Spleen (tissue), 11 donors: ENCODE measurements around the gene INPP5B. TPM values are rescaled to one million over a fixed set of nuclear protein-coding genes. Genes with fewer than 3 reads are reported as not detected.
"Not testable (repeated sequence)": the region's sequence is repeated elsewhere in the genome, so short reads cannot be mapped to it uniquely, and the experiment has no call there.

Experiments used
- DNase-seq: peaks from one replicate; pipeline ENCODE4 v3.0.0-alpha.2; 2020
- H3K27ac ChIP-seq, 8 donors: fragments of 200-600 bp; sonication (generic) in 7 of 8; 1 replicate in 4 of 8; 2 replicates in 4 of 8; pipeline versions ENCODE4 v1.5.0 to v1.8.0; 2016 to 2021; ENCODE audit warnings: inconsistent platforms in 4 of 8, mild to moderate bottlenecking in 4 of 8, moderate library complexity in 1 of 8
- H3K27me3 ChIP-seq, 7 donors: fragments of 200-600 bp; sonication (generic) in 6 of 7; replicated peaks in 1 of 7; 1 replicate in 4 of 7; 2 replicates in 3 of 7; pipeline versions ENCODE4 v1.5.0 to v1.8.0; 2016 to 2021; ENCODE audit warnings: inconsistent platforms in 3 of 7, mild to moderate bottlenecking in 1 of 7
- H3K36me3 ChIP-seq, 6 donors: fragments of 200-600 bp; sonication (generic) in 5 of 6; 1 replicate in 4 of 6; 2 replicates in 2 of 6; pipeline versions ENCODE4 v1.5.0 to v1.8.0; 2016 to 2021; ENCODE audit warnings: inconsistent platforms in 2 of 6
- H3K4me1 ChIP-seq, 6 donors: fragments of 200-600 bp; sonication (generic) in 5 of 6; 1 replicate in 3 of 6; 2 replicates in 3 of 6; pipeline versions ENCODE4 v1.5.0 to v1.8.0; 2016 to 2021; ENCODE audit warnings: inconsistent platforms in 3 of 6
- H3K4me3 ChIP-seq, 8 donors: fragments of 200-600 bp; sonication (generic) in 7 of 8; 1 replicate in 4 of 8; 2 replicates in 4 of 8; pipeline versions ENCODE4 v1.5.0 to v1.8.0; 2016 to 2021; ENCODE audit warnings: inconsistent platforms in 4 of 8, mild to moderate bottlenecking in 4 of 8, moderate library complexity in 2 of 8
- H3K9me3 ChIP-seq, 8 donors: fragments of 200-600 bp; sonication (generic) in 7 of 8; 1 replicate in 4 of 8; 2 replicates in 4 of 8; pipeline versions ENCODE4 v1.5.0 to v1.8.0; 2016 to 2021; ENCODE audit warnings: inconsistent platforms in 4 of 8
- POLR2A ChIP-seq, 3 donors: fragments of 450-650 bp; IDR thresholded peaks; one replicate each; pipeline ENCODE4 v1.5.1; 2017; ENCODE audit warnings: antibody characterized with exemption in 3 of 3, mild to moderate bottlenecking in 1 of 3
- POLR2AphosphoS5 ChIP-seq, 3 donors: sonication (generic); formaldehyde crosslinking; IDR thresholded peaks; one replicate each; pipeline ENCODE4 v1.5.1; 2017; ENCODE audit warnings: antibody characterized with exemption in 3 of 3
- WGBS, 5 donors: extraction: QIAGEN DNeasy Blood & Tissue Kit in 3 of 5; methylation state at CpG; one replicate each; pipeline versions ENCODE4 v1.1.5 to v1.1.7; 2013 to 2018; 5-methylcytosine and 5-hydroxymethylcytosine counted together
- intact Hi-C: fragments of 100-400 bp; cut with DNase I; formaldehyde crosslinking; loops from one replicate; pipeline ENCODE4 v1.15.0; 2023; ENCODE audit warnings: low total_unique reads
- polyA plus RNA-seq, 3 donors: library from polyadenylated mRNA; stranded (reverse); fragments of 200-250 nt; gene quantifications; one replicate each; pipeline ENCODE4 v1.2.1, GENCODE V29; 2013
- total RNA-seq, 7 donors: library from RNA; depleted of rRNA in 3 of 7; stranded (reverse); fragments of >200 nt in 3 of 7; fragmentation: NEBNext Ultra II Directional in 4 of 7; extraction: Animal tissue kit (Norgen Biotek cat#: 25700) in 4 of 7; gene quantifications; one replicate each; pipeline versions ENCODE4 v1.1.0 to v1.2.1, GENCODE V29; 2016 to 2021
- TF ChIP-seq, protein P1 (sequence below), 11 experiments: fragments of 200-600 bp in 7 of 11; fragments of 450-650 bp in 4 of 11; sonication (generic) in 4 of 11; IDR thresholded peaks in 8 of 11; conservative IDR thresholded peaks in 3 of 11; 1 replicate in 7 of 11; 2 replicates in 4 of 11; pipeline versions ENCODE4 v1.4.0 to v1.8.0; 2016 to 2021; ENCODE audit warnings: antibody characterized with exemption in 11 of 11, inconsistent platforms in 4 of 11, mild to moderate bottlenecking in 1 of 11
- donor health status: healthy with polysubstance abuse.
- donor health status: DM: no; HTN: no; CAD: no; lungs with moderate emphysema.
- donor health status: DM: no; HTN: no; CAD: no.
- donor health status: Bipolar disorder and iron deficiency.
- donor health status: healthy.
- donor health status: DM: no; HTN: no; CAD: no.
- donor health status: DM: yes; HTN: yes; CAD: no.

The INPP5B gene
- total and polyA plus RNA-seq, 10 donors, result 11.4 to 70.7 (median 36.7) TPM

DNA sequence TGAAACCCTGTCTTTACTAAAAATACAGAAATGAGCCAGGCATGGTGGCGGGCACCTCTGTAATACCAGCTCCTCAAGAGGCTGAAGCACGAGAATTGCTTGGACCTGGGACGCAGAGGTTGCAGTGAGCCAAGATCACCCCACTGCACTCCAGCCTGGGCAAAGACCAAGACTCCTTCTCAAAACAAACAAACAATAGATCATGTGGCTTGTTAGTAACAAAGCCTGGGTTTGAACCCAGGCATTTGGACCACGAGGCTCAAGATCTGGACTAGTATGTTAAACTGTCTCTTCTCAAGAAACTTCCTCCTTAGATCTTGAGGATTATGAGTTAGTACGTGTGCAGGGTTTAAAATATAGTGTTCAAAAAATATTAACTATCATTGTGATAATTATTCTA is 1.6 kb downstream of the INPP5B start:
- no peaks in the 10 kb centered on the region for H3K9me3 ChIP-seq
- peaks cover 0 to 46% (median 34%) of the 10 kb centered on the region in 6 donors for H3K4me1 ChIP-seq
- peaks cover 0 to 47% (median 9%) of the 10 kb centered on the region in 6 donors for H3K36me3 ChIP-seq
- TF ChIP-seq, protein P1, sequence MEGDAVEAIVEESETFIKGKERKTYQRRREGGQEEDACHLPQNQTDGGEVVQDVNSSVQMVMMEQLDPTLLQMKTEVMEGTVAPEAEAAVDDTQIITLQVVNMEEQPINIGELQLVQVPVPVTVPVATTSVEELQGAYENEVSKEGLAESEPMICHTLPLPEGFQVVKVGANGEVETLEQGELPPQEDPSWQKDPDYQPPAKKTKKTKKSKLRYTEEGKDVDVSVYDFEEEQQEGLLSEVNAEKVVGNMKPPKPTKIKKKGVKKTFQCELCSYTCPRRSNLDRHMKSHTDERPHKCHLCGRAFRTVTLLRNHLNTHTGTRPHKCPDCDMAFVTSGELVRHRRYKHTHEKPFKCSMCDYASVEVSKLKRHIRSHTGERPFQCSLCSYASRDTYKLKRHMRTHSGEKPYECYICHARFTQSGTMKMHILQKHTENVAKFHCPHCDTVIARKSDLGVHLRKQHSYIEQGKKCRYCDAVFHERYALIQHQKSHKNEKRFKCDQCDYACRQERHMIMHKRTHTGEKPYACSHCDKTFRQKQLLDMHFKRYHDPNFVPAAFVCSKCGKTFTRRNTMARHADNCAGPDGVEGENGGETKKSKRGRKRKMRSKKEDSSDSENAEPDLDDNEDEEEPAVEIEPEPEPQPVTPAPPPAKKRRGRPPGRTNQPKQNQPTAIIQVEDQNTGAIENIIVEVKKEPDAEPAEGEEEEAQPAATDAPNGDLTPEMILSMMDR (IDR thresholded peaks at IDR 0.05 in 8 of 11, conservative IDR thresholded peaks at IDR 0.05 in 3 of 11), result no peak
- no peak for TF ChIP-seq POLR2A (IDR thresholded peaks at IDR 0.05)
- H3K4me3 ChIP-seq, result peak overlapping the region in 5 of 8 donors; percentile 52 to 84 (median 58)
- H3K27ac ChIP-seq, result peak overlapping the region; percentile 53 to 93 (median 88)
- no peaks in the 10 kb centered on the region for H3K27me3 ChIP-seq
- intact Hi-C loops, result no loop called here
- DNase-seq, result no peak
- WGBS, 5 donors, result 73 to 86% (median 77%) methylated on average over 5 of the region's 5 CpGs

DNA sequence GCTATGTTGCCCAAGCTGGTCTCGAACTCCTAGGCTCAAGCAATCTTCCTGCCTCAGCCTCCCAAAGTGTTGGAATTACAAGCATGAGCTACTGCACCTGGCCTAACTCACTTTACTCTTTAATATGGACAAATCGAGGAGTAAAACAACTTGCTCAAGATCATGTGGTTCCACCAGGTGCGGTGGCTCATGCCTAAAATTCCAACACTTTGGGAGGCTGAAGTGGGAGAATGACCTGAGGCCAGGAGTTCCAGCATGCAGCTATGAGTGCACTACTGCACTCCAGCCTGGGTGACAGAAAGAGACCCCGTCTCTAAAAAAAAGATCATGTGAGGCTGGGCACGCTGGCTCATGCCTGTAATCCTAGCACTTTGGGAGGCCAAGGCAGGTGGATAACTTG is 2.0 kb downstream of the INPP5B start:
- peak overlapping the region in 3 of 8 donors; percentile 88 to 92 (median 89) for H3K27ac ChIP-seq
- 78 to 95% (median 90%) methylated on average over 5 of the region's 5 CpGs for WGBS, 5 donors
- intact Hi-C loops, result no loop called here

DNA sequence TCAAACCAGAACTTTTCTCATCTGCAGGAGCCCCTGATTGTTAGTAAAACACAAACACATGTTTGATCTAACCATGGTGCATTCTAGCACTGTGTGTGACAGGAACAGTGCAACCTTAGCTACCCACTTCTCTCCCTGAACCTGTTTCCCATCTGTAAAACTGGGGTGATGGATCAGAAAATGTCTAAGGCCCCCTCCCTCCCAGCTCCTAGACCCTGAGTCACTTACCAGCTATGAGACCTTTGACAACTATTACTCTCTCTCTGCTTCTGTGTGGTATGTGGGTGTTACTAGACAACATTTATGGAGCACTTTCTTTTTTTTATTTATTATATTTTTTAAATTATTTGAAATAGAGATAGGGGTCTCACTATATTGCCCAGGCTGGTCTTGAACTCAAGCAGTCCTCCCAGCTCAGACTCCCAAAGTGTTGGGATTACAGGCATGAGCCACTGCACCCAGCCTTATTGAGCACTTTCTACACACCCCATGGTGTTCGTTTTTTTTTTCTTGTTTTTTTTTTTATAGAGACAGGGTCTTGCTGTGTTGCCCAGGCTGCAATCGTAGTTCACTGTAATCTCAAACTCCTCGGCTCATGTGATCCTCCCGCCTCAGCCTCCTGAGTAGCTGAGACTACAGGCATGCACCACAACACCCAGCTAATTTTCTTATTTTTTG is 2.6 kb downstream of the INPP5B start:
- Histone ChIP-seq H3K27me3 (no peaks in the 10 kb centered on the region), H3K36me3 (peaks cover 0 to 57% (median 16%) of the 10 kb centered on the region in 6 donors), H3K4me1 (peaks cover 0 to 46% (median 34%) of the 10 kb centered on the region in 6 donors), H3K4me3 (no peak overlapping the region), H3K27ac (no peak overlapping the region), H3K9me3 (no peaks in the 10 kb centered on the region)
- intact Hi-C loops, result no loop called here
- WGBS, 5 donors, result 73 to 96% (median 84%) methylated on average over 4 of the region's 4 CpGs
- no peak for DNase-seq
- no peak for TF ChIP-seq POLR2A (IDR thresholded peaks at IDR 0.05)
- TF ChIP-seq, protein P1 (IDR thresholded peaks at IDR 0.05 in 8 of 11, conservative IDR thresholded peaks at IDR 0.05 in 3 of 11), result no peak
- no peak for TF ChIP-seq POLR2AphosphoS5 (IDR thresholded peaks at IDR 0.05)

More for the DNA sequence above, 2.0 kb downstream of the INPP5B start:
- TF ChIP-seq, protein P1 (IDR thresholded peaks at IDR 0.05 in 8 of 11, conservative IDR thresholded peaks at IDR 0.05 in 3 of 11), result no peak
- no peak for TF ChIP-seq POLR2A (IDR thresholded peaks at IDR 0.05)
- no peak for TF ChIP-seq POLR2AphosphoS5 (IDR thresholded peaks at IDR 0.05)
- Histone ChIP-seq H3K36me3 (peaks cover 0 to 51% (median 12%) of the 10 kb centered on the region in 6 donors), H3K27me3 (no peaks in the 10 kb centered on the region), H3K4me1 (peaks cover 0 to 46% (median 34%) of the 10 kb centered on the region in 6 donors), H3K9me3 (no peaks in the 10 kb centered on the region), H3K4me3 (no peak overlapping the region)
- no peak for DNase-seq

DNA sequence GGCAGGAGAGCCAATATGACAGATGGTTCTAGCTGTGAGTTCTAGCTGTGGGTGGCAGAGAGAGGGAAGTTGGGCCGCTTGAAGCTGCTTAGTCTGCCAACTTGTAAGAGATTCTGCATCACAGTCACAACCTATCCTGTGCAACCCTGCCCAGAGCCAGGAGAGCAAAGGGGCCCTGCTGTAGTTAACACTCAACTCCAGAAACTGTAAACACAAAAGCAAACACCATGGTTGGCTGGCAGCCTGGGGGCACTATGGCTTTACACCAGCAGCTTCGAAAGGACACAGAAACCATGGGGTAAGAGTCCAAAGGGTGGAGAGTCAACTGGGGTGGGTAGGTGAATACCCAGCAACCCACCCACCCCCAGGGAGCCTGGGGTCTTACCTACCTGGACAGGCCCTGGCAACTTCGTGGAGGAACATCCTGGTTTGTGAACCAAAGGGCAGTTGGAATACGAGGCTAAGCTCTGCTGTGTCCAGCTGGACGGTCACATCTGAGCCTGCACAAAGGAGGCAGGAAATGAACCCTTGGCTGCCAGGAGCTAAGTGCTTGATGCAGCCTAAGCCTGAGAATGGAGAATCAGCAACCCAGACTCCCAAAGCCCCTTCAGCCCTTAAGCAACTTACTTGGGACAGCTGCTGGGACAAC is 6.4 kb downstream of the INPP5B start:
- DNase-seq, result no peak
- Histone ChIP-seq H3K36me3 (peaks cover 0 to 95% (median 22%) of the 10 kb centered on the region in 6 donors), H3K27me3 (no peaks in the 10 kb centered on the region), H3K27ac (peak overlapping the region in 1 of 8 donors; percentile 9), H3K9me3 (no peaks in the 10 kb centered on the region), H3K4me3 (no peak overlapping the region), H3K4me1 (peaks cover 0 to 21% (median 9%) of the 10 kb centered on the region in 6 donors)
- intact Hi-C loops, result no loop called here
- 69 to 78% (median 74%) methylated on average over 2 to 5 of the region's 5 CpGs for WGBS, 5 donors
- no peak for TF ChIP-seq POLR2AphosphoS5 (IDR thresholded peaks at IDR 0.05)
- TF ChIP-seq, protein P1 (IDR thresholded peaks at IDR 0.05 in 8 of 11, conservative IDR thresholded peaks at IDR 0.05 in 3 of 11), result no peak
- TF ChIP-seq POLR2A (IDR thresholded peaks at IDR 0.05), result no peak

DNA sequence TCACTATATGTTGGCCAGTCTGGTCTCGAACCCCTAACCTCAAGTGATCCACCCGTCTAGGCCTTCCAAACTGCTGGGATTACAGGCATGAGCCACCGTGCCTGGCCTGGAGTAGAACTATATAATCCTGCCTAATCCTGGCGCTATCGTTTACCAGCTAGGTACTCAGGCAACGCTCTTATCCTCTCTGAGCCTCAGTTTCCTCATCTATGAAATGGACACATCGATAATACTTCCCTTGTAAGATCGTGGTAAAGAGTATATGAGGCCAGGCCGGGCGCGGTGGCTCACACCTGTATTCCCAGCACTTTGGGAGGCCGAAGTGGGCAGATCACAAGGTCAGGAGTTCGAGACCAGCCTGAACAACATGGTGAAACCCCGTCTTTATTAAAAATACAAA is 10.1 kb downstream of the INPP5B start:
- H3K9me3 ChIP-seq, DNase-seq, H3K27ac ChIP-seq, H3K27me3 ChIP-seq, H3K4me3 ChIP-seq, intact Hi-C loops: not testable (repeated sequence)
- 89 to 98% (median 93%) methylated on average over 14 of the region's 14 CpGs for WGBS, 5 donors
- Histone ChIP-seq H3K4me1 (peaks cover 0 to 22% (median 10%) of the 10 kb centered on the region in 6 donors), H3K36me3 (peaks cover 0 to 81% (median 21%) of the 10 kb centered on the region in 6 donors)
